ENCODE measurements around the gene SMIM23. TPM values are rescaled to one million over a fixed set of nuclear protein-coding genes. Genes with fewer than 3 reads are reported as not detected.

Gene SMIM23
- total RNA-seq, 3 donors from 2014 or later = not detected

GRCh38 chr5:171762903-171763302 lies 22.7 kb upstream of the SMIM23 start:
- Histone ChIP-seq H3K4me3 (no peak overlapping the region), H3K27me3 (no peaks in the 10 kb centered on the region), H3K9me3 (peaks cover 3 to 21% of the 10 kb centered on the region in 2 donors), H3K27ac (no peak overlapping the region), H3K4me1 (no peaks in the 10 kb centered on the region), H3K36me3 (no peaks in the 10 kb centered on the region)
- intact Hi-C loops (cut with DNase I; ENCODE audit: low total_unique reads) = no loop called here
- TF ChIP-seq POLR2A (IDR thresholded peaks at IDR 0.05) (no peak), CTCF (IDR thresholded peaks at IDR 0.05) (no peak), POLR2AphosphoS5 (IDR thresholded peaks at IDR 0.05) (no peak)
- no peak for DNase-seq (ENCODE audit: low spot score in 2 of 2)

DNA sequence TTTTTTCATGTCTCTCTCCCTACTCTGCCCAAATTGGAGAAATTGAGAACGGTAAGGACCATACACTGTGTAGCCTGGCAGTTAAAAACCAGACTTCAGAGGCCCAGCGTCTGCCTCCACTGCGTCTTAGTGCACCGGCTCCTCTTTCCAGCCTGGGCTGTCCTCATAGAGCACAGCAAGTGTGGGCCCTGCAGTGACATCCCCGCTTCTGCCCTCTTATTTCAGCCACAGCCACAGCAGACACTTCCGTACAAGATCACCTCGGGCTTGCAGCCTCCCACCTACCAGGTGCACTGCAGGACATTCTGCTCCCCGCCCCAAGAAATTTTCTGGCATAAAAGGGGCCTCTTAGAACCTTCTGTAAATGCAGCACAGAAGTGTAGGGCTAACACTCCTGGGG lies 21.4 kb upstream of the SMIM23 start:
- Histone ChIP-seq H3K4me1 (no peaks in the 10 kb centered on the region), H3K27me3 (no peaks in the 10 kb centered on the region), H3K27ac (no peak overlapping the region), H3K9me3 (peaks cover 5 to 21% of the 10 kb centered on the region in 2 donors), H3K36me3 (no peaks in the 10 kb centered on the region), H3K4me3 (no peak overlapping the region)
- no peak for DNase-seq (ENCODE audit: low spot score in 2 of 2)
- intact Hi-C loops (cut with DNase I; ENCODE audit: low total_unique reads) = no loop called here
- TF ChIP-seq POLR2AphosphoS5 (IDR thresholded peaks at IDR 0.05) (no peak), POLR2A (IDR thresholded peaks at IDR 0.05) (no peak), CTCF (IDR thresholded peaks at IDR 0.05) (no peak)

GRCh38 chr5:171766875-171767274 lies 18.7 kb upstream of the SMIM23 start:
- Histone ChIP-seq H3K27me3 (no peaks in the 10 kb centered on the region), H3K4me1 (no peaks in the 10 kb centered on the region), H3K27ac (no peak overlapping the region), H3K9me3 (peaks cover 5 to 8% of the 10 kb centered on the region in 2 donors), H3K4me3 (no peak overlapping the region), H3K36me3 (no peaks in the 10 kb centered on the region)
- intact Hi-C loops (cut with DNase I; ENCODE audit: low total_unique reads) = no loop called here
- TF ChIP-seq POLR2AphosphoS5 (IDR thresholded peaks at IDR 0.05) (no peak), CTCF (IDR thresholded peaks at IDR 0.05) (no peak), POLR2A (IDR thresholded peaks at IDR 0.05) (no peak)
- DNase-seq (ENCODE audit: low spot score in 2 of 2) = no peak

DNA sequence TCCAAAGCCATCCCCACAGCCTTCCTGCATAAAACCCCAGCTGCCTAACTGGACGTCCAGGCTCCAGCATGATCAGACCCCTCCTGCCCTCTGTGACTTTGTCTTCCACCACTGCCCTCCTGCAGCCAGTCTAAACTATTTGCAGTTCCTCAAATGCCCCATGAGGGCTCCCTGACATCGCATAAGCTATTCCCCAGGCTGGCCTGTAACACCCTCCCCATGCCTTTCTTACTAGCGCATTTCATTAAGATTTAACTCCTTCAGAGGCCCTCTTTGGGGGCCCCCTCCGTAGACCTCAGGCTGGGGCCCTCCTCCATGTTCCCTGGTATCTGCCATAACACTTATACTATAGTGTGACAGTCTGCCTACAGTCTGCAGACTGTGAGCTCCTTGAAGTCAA lies 15.5 kb upstream of the SMIM23 start:
- DNase-seq (ENCODE audit: low spot score in 2 of 2) = no peak
- Histone ChIP-seq H3K27ac (no peak overlapping the region), H3K4me3 (no peak overlapping the region), H3K27me3 (no peaks in the 10 kb centered on the region), H3K4me1 (no peaks in the 10 kb centered on the region), H3K36me3 (no peaks in the 10 kb centered on the region), H3K9me3 (peaks cover 5 to 8% of the 10 kb centered on the region in 2 donors)
- TF ChIP-seq CTCF (IDR thresholded peaks at IDR 0.05) (no peak), POLR2A (IDR thresholded peaks at IDR 0.05) (no peak), POLR2AphosphoS5 (IDR thresholded peaks at IDR 0.05) (no peak)
- intact Hi-C loops (cut with DNase I; ENCODE audit: low total_unique reads) = no loop called here

DNA sequence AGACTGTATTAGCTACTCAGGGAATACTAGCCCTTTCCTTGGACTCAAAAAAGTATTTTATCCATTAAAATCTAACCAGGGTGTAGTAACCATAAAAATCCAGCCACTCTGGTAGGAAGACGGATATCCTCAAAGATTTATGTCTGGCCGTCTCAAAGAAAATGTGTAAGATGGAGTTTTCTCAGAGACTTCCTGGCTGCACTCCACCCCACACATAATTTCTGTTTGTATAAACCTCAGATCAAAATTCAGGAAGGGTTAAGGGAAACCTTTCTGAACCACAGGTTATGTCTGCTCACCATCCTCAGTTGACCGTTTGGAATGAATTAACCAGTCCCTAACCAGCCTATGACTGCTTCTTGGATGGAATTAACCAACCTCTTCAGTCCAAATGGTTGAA lies 13.8 kb upstream of the SMIM23 start:
- TF ChIP-seq POLR2A (IDR thresholded peaks at IDR 0.05) = no peak
- TF ChIP-seq POLR2AphosphoS5 (IDR thresholded peaks at IDR 0.05) = no peak
- no peak for TF ChIP-seq CTCF (IDR thresholded peaks at IDR 0.05)
- DNase-seq (ENCODE audit: low spot score in 2 of 2) = no peak
- intact Hi-C loops (cut with DNase I; ENCODE audit: low total_unique reads) = no loop called here
- H3K27ac ChIP-seq = no peak overlapping the region
- H3K4me1 ChIP-seq = no peaks in the 10 kb centered on the region
- H3K27me3 ChIP-seq = no peaks in the 10 kb centered on the region
- peaks cover 0 to 5% of the 10 kb centered on the region in 2 donors for H3K9me3 ChIP-seq
- no peak overlapping the region for H3K4me3 ChIP-seq
- no peaks in the 10 kb centered on the region for H3K36me3 ChIP-seq

Measured in breast epithelium (tissue), 4 donors.